Stimulated activated CD8-positive, alpha-beta memory T cell treated with anti-CD3 and anti-CD28 coated beads, Interleukin-7, amount 100 ng/mL, for 24 hours (primary cell): ENCODE data around the gene LGR5.

ENCODE experiments used
- DNase-seq: peaks from one replicate; pipeline ENCODE4 v3.0.0-alpha.2; 2020; ENCODE audit warnings: low read depth

The LGR5 gene

DNA sequence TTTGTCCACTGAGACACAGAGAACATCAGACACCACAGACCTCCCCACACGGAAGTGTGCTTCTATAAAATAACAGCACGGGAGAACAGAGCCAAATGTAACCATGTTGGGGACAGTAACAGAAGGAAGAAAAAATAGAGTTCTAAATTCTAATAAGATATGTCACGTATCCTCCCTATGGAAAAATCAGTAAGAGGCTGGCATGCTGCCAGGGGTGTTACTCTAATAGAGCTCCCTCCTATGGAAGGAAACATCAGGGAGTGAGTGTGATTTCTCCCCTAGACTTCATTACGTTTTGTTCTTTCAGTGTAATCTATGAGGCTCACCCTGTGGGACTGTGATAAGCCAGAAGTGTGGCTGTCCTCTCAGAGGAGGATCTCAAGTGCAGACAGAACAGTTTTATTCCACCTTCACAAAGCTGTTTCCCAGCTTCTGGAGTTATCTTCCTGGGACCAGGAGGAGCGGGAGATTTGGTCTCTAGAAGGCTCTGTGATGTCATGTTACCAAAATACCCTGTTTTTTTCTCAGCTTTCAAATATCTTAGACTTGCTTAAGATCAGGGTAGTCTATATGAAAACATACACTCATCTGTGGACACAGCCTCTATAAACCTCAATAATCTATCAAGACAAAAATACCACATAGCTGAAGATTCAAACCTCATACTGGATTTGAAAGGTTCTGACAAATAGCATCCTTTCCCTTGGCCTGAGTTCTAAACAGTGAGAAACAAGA lies 154.8 kb downstream of the LGR5 start:
- DNase-seq = no peak

DNA sequence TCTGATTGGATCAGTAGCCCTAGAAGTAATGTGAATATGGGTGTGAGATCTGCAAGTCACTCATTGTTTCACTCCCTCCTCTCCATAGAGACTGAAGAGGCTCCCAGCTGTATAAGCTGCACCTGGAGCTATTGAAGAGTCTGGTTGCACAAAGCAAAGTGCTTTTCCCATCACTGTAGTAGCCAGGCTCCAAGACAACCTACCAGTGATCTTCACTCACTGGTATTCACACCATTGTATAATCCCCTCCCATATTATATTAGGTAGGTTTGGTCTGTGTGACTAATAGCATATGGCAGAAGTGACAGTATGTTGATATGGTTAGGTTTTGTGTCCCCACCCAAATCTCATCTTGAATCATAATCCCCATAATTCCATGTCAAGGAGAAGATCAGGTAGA lies 159.6 kb downstream of the LGR5 start:
- no peak for DNase-seq

DNA sequence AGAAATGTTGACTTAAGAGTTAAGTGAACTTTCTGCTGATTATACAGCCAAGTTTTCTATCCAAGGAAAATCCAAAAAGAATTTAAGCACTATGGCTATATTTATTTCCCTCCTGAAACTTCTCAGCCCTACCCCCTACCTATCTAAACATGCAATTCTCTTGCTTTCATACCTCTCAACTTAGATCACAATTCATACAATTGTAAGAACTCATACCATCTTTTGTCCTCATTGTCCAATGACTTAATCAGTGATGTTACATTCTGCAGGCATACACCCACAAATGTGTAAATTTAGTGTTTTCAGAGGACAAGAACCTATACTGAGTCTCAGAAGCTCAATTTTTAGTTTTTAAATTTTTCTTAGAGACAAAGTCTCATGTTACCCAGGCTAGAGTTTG lies 161.9 kb downstream of the LGR5 start:
- DNase-seq = no peak

DNA sequence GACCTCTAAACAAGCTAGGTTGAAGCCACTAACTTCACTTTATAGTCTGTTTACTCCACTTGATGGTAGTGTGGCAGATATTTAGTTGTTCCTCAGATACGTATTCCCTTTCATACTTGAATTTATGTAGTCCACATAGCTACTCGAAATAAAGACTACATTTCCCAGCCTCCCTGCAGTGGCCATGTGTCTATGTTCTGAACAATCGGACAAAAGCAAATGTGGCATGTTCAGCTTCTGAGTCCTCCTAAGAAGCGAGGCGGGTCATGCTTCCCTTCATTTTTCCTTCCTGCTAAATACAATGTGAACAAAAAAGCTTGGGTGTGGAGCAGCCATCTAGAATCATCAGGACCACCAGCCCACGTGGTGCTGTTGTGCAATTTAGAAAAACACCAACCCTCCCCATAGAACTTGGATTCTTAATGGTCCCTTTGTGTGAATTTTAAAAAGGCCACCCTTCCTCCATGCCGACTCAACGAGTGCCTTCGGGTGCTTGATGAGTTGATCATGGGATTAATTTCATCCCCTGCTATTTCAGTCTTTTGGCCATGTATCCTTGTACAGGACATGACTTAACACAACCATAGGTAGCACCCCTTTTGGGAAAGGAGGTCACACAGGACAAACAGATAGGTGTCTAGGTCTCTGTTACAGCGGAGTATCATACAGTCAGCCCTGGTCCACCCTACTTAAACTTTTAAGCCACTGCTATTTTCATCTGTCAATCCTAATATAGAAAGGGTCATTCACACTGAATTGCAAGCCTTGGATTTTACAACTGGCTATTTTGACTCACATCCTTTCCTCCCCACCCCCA lies 163.4 kb downstream of the LGR5 start:
- DNase-seq = no peak

DNA sequence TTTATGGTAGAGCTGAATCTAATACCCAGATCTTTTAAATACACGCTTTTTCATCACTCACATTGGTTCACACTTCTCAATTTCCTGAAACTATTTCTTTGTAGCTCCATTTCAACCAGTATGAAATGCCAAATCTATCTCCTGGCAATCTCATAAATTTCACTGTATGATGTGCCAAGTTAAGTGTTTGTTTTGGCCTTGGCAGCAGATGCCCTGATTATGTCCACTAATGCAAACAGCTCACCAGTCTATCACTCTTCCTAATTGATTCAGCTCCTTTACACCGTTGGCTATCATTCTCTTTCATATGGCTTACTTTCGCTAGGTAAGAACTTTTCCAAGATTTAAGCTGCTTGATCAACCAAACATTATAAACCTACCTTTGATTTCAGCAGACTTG lies 165.4 kb downstream of the LGR5 start:
- no peak for DNase-seq

DNA sequence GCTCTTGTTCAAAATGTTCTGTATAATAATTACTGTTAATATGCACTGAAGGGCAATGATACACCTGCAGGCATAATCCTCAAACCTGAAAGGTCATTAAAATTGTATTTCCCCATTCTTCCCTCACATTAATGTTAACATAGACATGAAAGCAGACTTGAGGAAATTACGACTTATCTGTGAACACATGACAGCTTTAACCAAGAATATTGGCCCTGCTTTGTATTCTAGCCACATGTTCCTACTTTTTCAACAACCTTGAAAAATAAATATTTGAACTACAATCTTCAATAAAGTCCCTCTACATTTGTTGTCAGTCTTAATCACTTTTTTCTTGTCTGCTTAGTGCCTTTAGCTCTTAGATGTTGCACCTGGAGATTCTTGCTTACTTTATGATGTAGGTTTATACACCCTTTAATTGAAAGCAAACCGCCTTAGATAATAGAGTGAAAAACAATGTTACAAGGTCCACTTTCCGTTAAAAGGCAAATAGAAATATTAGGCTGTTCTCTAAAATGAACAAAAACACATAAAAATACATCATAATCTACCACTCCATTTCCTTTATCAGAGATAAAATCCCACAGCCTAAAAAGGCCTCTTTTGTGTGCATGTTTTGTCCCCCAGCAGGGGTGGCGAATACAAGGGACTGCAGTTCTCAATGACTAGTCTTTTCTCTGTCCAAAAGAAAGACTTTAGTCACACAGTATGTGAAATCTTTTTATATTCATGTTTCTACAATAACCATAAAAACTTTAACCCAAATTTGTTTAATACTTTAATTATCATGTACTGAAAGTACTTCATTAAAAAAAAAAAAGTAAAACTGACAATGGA lies 168.1 kb downstream of the LGR5 start:
- DNase-seq = no peak

DNA sequence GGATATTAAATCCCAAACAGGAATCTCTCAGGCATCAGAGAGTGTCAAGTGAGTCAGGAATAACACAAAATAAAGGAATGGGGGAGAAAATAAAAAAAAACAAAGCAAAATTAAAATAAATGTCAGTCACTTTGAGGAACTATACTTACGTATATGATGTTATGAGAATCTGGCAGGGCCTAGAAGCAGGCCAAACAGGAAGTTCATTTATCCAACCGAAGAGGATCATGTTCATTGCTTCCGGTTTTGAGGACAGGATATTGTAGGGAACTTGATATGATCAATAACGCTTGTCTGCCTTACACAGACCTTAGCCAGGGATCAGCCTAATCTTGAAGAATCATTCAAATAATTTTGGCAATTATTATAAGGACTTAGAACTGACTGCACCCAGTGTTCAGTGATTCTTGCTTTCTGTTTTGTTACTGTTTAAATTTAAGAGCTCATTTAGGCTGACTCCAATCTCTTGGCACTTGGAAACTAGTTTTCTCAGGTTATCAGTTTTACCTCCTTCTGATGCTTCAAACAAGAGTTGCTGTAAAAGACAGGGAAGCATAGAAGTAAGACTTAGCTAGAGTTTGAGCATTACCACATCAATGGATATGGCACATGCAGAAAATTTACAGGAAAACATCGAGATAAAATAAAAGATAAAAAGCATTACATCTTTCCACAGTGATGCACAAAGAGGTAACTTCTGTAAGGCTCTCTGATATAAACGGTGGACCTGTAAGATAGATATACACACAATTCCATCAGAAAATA lies 170.6 kb downstream of the LGR5 start:
- DNase-seq = no peak

DNA sequence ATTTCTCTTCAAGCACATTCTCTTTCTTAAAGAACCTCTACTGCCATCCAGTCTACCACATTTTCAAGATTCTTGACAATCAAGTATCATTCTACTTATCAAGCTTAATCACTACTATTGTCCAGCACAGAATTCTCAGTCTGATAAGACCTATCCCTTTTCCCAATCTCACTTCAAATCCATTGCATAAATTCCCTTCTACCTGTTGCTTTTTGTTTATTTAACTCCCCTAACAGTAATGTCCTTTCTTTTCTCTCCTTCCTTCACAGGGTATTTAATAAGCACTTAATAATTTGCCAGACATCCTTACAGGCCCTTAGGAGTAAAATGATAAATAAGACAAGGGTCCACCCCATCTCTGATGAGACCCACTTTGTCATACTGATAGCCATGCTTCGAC lies 182.3 kb downstream of the LGR5 start:
- no peak for DNase-seq

DNA sequence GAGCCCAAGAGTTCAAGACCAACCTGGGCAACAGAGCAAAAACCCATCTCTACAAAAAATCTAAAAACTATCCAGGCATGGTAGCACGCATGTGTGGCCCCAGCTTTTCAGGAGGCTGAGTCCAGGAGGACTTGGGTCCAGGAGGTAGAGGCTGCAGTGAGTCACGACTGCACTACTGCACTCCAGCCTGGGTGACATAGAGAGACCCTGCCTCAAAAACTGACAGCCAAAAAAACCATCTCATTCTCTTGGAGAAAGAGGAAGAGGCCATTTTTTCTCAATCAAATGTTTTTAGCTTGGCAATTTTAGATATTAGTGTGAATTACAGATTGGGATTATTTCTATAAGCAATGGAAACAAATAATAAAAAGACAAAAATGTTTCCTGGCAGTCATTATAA lies 185.9 kb downstream of the LGR5 start:
- DNase-seq = no peak

DNA sequence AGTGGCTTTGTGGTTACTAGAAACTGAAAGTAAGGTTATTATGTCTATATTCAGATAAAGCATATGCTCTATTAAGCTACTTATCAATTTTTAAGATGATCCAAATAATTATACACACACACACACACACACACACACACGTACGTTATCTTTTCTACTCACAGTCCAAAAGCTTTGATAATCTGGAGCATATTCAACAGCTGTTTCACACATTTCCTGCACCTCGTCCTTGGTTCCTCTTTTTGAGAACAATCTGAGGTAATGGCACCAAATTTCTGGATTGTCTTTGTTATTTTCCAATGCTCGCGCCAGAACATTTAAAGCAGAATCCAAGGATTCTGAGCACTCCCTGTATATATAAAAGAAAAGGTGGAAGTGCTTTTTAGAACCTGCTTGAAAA lies 186.5 kb downstream of the LGR5 start:
- DNase-seq = no peak

DNA sequence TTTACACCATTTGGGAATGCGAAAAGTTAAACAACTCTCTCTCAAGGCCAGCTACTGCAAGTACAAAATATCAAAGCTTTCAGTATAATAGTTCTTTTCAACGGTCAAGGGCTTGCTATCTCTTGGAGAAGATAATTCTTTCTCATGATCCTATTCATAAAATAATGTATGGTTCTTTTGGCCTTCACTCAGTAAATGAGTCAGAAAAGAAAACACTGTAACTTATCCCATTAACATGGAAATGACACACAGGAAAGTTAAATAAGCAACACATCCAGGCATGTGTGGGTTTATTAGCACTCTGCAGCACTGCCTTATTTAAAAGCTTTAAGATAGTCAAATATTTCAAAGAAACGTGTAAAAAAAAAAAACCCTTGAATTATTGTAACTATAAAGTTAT lies 187.2 kb downstream of the LGR5 start:
- DNase-seq = no peak

DNA sequence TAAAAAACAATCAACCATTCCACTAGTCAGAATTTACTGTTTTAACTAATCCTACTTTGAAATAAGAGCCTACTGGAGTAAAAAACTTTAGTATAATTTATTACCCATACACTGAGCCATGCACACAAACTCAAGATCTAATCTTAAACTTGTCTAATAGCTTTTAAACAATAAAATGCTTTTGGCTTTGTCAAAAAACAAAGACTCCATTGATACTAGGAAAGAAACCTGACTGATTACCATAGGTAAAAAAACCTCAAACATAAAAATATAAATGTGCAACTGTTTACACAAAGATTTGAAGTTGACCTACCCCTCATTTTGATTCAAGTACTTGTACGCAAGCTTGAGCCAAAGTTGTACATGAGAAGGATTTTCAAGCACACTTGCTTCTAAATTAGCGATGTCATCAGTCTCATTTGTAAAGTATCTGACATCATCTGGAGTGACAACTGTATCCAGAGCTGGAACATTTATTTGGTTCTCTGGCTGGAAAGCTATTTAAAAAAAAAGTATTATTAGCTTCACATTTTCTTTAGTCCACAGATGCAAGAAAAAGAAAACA lies 187.9 kb downstream of the LGR5 start:
- no peak for DNase-seq
